Measurements from ENCODE around the gene CRTC2.

CRTC2 gene

GRCh38 chr1:153932156-153933131, 26.0 kb downstream of the CRTC2 start:
- TF ChIP-seq, protein P1, sequence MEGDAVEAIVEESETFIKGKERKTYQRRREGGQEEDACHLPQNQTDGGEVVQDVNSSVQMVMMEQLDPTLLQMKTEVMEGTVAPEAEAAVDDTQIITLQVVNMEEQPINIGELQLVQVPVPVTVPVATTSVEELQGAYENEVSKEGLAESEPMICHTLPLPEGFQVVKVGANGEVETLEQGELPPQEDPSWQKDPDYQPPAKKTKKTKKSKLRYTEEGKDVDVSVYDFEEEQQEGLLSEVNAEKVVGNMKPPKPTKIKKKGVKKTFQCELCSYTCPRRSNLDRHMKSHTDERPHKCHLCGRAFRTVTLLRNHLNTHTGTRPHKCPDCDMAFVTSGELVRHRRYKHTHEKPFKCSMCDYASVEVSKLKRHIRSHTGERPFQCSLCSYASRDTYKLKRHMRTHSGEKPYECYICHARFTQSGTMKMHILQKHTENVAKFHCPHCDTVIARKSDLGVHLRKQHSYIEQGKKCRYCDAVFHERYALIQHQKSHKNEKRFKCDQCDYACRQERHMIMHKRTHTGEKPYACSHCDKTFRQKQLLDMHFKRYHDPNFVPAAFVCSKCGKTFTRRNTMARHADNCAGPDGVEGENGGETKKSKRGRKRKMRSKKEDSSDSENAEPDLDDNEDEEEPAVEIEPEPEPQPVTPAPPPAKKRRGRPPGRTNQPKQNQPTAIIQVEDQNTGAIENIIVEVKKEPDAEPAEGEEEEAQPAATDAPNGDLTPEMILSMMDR (IDR thresholded peaks at IDR 0.05; ENCODE audit: insufficient read depth, low read length, missing control alignments), result no peak
- DNase-seq (ENCODE audit: low read depth, low spot score), result no peak
- ChIA-PET POLR2A (no interaction called here), CTCF (interaction anchor here (0.8 to 0.9 kb wide), 2 partner anchors 9 to 11 kb away, joined by 3 to 4 read pairs; no protein-coding TSS in a partner anchor)
- H3K4me3 ChIP-seq (ENCODE audit: low read depth, low read length), result no peak overlapping the region

- no peak overlapping the region for H3K4me3 ChIP-seq (ENCODE audit: low read depth, low read length)
- TF ChIP-seq, protein P1 (IDR thresholded peaks at IDR 0.05; ENCODE audit: insufficient read depth, low read length, missing control alignments), result no peak
- POLR2A ChIA-PET, result no interaction called here
- CTCF ChIA-PET, result interaction anchor here (1.0 to 3.3 kb wide), 3 partner anchors 8 to 26 kb away, joined by 3 to 25 read pairs (median 5); partner anchors contain the start of gene DENND4B
- no peak for DNase-seq (ENCODE audit: low read depth, low spot score)
Measured at GRCh38 chr1:153929981-153930948, 28.1 kb downstream of the CRTC2 start.

- H3K4me3 ChIP-seq (ENCODE audit: low read depth, low read length), result no peak overlapping the region
- ChIA-PET POLR2A (no interaction called here), CTCF (interaction anchor here (1.0 to 3.3 kb wide), 4 partner anchors 9 to 48 kb away, joined by 3 to 25 read pairs (median 4); partner anchors contain the start of gene DENND4B)
- no peak for DNase-seq (ENCODE audit: low read depth, low spot score)
- TF ChIP-seq, protein P1 (IDR thresholded peaks at IDR 0.05; ENCODE audit: insufficient read depth, low read length, missing control alignments), result no peak
Measured at GRCh38 chr1:153929426-153929825, 29.0 kb downstream of the CRTC2 start.

DNA sequence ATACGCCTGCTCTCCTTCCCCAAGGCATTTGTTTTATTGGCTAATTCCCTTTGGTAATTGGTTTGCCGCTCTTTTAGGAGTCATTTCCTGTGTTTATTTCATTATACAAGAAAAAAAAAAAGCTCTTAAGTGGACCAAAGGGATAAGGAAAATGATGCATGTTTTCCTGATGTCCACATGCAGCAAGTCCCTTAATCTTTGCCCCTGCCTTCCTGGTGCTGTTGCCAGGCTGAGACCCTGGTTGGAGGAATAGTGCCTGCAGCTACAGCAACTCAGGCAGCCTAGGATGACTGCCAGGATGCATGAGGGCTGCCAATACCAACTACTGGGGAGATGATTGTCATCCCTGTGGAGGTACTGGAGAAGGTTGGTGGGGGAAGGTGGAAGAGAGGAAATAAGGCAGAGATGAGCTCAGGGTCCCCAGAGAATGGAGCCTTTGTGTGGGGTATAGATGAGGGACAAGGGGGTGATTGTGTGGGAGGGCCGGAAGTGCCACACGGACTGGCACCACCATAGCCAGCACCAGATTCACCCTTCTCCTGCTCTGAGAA, 29.5 kb downstream of the CRTC2 start:
- TF ChIP-seq, protein P1 (IDR thresholded peaks at IDR 0.05; ENCODE audit: insufficient read depth, low read length, missing control alignments), result no peak
- CTCF ChIA-PET, result interaction anchor here (1.3 to 3.3 kb wide), 4 partner anchors 12 to 57 kb away, joined by 3 to 25 read pairs (median 6); partner anchors contain the start of genes DENND4B and RAB13

DNA sequence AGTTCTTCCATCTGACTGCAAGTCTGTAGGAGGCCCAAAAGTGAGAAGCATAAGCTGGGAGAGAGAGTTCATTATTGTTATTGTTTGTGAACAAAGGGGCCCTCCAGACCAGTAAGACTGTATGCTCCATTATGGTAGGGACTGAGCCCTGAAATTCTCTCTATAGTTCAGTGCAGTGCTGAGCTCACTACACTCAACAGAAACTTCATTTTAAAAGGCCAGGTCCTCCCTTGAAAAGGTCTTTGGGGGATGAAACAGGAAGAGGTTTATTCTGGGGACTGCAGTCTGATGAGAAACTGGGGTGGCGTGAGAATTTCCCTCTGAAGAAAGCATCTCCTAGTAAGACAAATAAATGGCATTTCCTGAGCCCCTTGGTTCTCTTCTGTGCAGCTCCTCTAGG, 30.2 kb downstream of the CRTC2 start:
- TF ChIP-seq, protein P1 (IDR thresholded peaks at IDR 0.05; ENCODE audit: insufficient read depth, low read length, missing control alignments), result no peak
- ChIA-PET POLR2A (interaction anchor here (1.1 kb wide), 1 partner anchor 13 kb away, joined by 5 read pairs; no protein-coding TSS in a partner anchor), CTCF (interaction anchor here (1.3 to 3.3 kb wide), 4 partner anchors 12 to 58 kb away, joined by 3 to 25 read pairs (median 6); partner anchors contain the start of genes DENND4B and RAB13)
- DNase-seq (ENCODE audit: low read depth, low spot score), result no peak
- H3K4me3 ChIP-seq (ENCODE audit: low read depth, low read length), result no peak overlapping the region

More for the DNA sequence above, 29.5 kb downstream of the CRTC2 start:
- H3K4me3 ChIP-seq (ENCODE audit: low read depth, low read length), result no peak overlapping the region
- no peak for DNase-seq (ENCODE audit: low read depth, low spot score)
- POLR2A ChIA-PET, result interaction anchor here (1.1 kb wide), 1 partner anchor 12 kb away, joined by 5 read pairs; no protein-coding TSS in a partner anchor
